Measurements from ENCODE around the gene ARL15. TPM values are rescaled to one million over a fixed set of nuclear protein-coding genes. Genes with fewer than 3 reads are reported as not detected.

The ARL15 gene
- total and polyA plus RNA-seq, 4 donors = 5.0 to 24.8 (median 13.3) TPM

- TF ChIP-seq CTCF (IDR thresholded peaks at IDR 0.05; ENCODE audit: low read depth, low read length, missing input control) (no peak), ZBTB33 (IDR thresholded peaks at IDR 0.05) (no peak), TAF1 (conservative IDR thresholded peaks at IDR 0.05) (no peak), GABPA (IDR thresholded peaks at IDR 0.05 in 1 of 2, conservative IDR thresholded peaks at IDR 0.05 in 1 of 2) (no peak), MAX (IDR thresholded peaks at IDR 0.05) (no peak), YY1 (IDR thresholded peaks at IDR 0.05) (no peak), RAD21 (IDR thresholded peaks at IDR 0.05) (no peak)
Measured at GRCh38 chr5:54259981-54260380, 50.4 kb downstream of the ARL15 start (continued).

GRCh38 chr5:54259090-54259489 is 51.3 kb downstream of the ARL15 start:
- Histone ChIP-seq H3K27ac (ENCODE audit: low read depth in 1 of 2, low read length in 2 of 2) (no peak overlapping the region), H3K4me1 (ENCODE audit: control insufficient read depth in 4 of 4, insufficient read depth in 4 of 4, low read length in 3 of 4) (peaks cover 0 to 11% (median 2%) of the 10 kb centered on the region in 4 donors), H3K4me3 (ENCODE audit: low read depth in 1 of 3, low read length in 3 of 3) (no peak overlapping the region), H3K9me3 (ENCODE audit: control insufficient read depth in 4 of 4, low read length in 3 of 4) (no peaks in the 10 kb centered on the region), H3K9ac (ENCODE audit: low read depth in 1 of 2, low read length in 2 of 2) (no peak overlapping the region), H3K36me3 (ENCODE audit: control insufficient read depth in 4 of 4, insufficient read depth in 3 of 4, low read depth in 1 of 4, low read length in 3 of 4) (no peaks in the 10 kb centered on the region), H3K27me3 (ENCODE audit: control insufficient read depth in 4 of 4, insufficient read depth in 4 of 4, low read length in 3 of 4) (no peaks in the 10 kb centered on the region)
- DNase-seq (ENCODE audit: low spot score) = no peak
- TF ChIP-seq HNF4A (conservative IDR thresholded peaks at IDR 0.05) (no peak), RAD21 (IDR thresholded peaks at IDR 0.05) (no peak), NR2F2 (IDR thresholded peaks at IDR 0.05) (no peak), ZBTB33 (IDR thresholded peaks at IDR 0.05) (no peak), MAX (IDR thresholded peaks at IDR 0.05) (no peak), FOXA2 (IDR thresholded peaks at IDR 0.05) (no peak), HNF4G (IDR thresholded peaks at IDR 0.05) (no peak), TAF1 (conservative IDR thresholded peaks at IDR 0.05) (no peak), EGR1 (IDR thresholded peaks at IDR 0.05; ENCODE audit: low read depth in 2 of 2) (no peak), RXRA (IDR thresholded peaks at IDR 0.05) (no peak), SP1 (IDR thresholded peaks at IDR 0.05) (no peak), ATF3 (IDR thresholded peaks at IDR 0.05) (no peak), GABPA (IDR thresholded peaks at IDR 0.05 in 1 of 2, conservative IDR thresholded peaks at IDR 0.05 in 1 of 2) (no peak), JUND (IDR thresholded peaks at IDR 0.05) (no peak)

Measured in liver (tissue), 9 donors.